ENCODE data around the gene CCDC137. TPM values are rescaled to one million over a fixed set of nuclear protein-coding genes. Genes with fewer than 3 reads are reported as not detected.

The CCDC137 gene
- total and polyA plus RNA-seq, 2 of the 13 experiments (the other 11 are each of a cell fraction or from before 2014, with no cell fraction given), result 14.6 to 39.1 TPM

DNA sequence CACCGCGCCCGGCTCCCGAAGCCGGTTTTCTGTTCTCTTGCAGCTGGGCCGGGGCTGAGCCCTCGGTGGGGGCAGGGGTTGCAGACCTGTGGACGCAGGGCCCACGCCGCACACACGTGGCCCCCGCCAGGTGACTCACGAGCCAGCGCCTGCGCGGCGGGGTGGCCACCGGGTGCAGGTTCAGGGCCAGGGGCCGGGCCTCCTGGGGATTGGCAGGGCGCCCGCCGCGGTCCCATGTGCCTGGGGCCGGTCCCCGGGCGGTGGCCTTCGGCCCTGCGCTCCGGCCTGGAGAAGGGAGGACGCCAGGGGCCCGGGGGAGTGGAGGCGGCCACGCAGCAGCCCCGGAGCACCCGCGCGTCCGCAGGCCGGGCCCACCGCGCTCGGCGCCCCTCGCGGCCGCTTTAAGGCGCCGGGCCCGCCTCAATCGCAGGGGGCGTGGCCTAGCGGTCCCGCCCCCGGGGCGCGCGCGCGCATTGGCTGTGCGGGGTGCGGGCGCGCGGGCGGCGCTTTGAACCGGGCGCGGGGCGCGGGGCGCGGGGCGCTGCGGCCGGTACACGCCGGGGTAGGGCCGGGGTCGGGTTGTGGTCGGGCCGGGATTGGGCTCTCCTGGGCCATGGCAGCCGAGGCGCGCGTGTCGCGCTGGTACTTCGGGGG is 45.4 kb downstream of the CCDC137 start, which contains the start of gene SLC25A10 (continued):
- TF ChIP-seq ZNF496 (CRISPR knock-in tag; IDR thresholded peaks at IDR 0.05; ENCODE audit: insufficient replicate concordance) (peak; percentile 54), ZNF101 (CRISPR knock-in tag; IDR thresholded peaks at IDR 0.05; ENCODE audit: borderline replicate concordance, low read depth) (peak; percentile 88; the same call in 1 of the 2 replicates), ZNF816 (CRISPR knock-in tag; IDR thresholded peaks at IDR 0.05; ENCODE audit: borderline replicate concordance) (peak; percentile 97), TBP (CRISPR knock-in tag; IDR thresholded peaks at IDR 0.05) (0 out of 2 replicates have a peak, but pooled peaks have one; percentile 34), GFI1 (CRISPR knock-in tag; IDR thresholded peaks at IDR 0.05; ENCODE audit: borderline replicate concordance) (peak; percentile 69; the same call in 1 of the 2 replicates), PAF1 (CRISPR knock-in tag; IDR thresholded peaks at IDR 0.05) (no peak), PPARG (CRISPR knock-in tag; conservative IDR thresholded peaks at IDR 0.05) (peak; percentile 93), RNF2 (conservative IDR thresholded peaks at IDR 0.05; ENCODE audit: low read depth) (peak; percentile 98), AGO2 (optimal IDR thresholded peaks at IDR 0.05; ENCODE audit: low read depth, low read length) (no peak), NAIF1 (CRISPR knock-in tag; IDR thresholded peaks at IDR 0.05; ENCODE audit: borderline replicate concordance) (peak; percentile 75; the same call in 1 of the 2 replicates)
- TF ChIP-seq, protein P1, sequence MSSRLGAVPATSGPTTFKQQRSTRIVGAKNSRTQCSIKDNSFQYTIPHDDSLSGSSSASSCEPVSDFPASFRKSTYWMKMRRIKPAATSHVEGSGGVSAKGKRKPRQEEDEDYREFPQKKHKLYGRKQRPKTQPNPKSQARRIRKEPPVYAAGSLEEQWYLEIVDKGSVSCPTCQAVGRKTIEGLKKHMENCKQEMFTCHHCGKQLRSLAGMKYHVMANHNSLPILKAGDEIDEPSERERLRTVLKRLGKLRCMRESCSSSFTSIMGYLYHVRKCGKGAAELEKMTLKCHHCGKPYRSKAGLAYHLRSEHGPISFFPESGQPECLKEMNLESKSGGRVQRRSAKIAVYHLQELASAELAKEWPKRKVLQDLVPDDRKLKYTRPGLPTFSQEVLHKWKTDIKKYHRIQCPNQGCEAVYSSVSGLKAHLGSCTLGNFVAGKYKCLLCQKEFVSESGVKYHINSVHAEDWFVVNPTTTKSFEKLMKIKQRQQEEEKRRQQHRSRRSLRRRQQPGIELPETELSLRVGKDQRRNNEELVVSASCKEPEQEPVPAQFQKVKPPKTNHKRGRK (CRISPR knock-in tag; IDR thresholded peaks at IDR 0.05), result peak; percentile 85; the same call in 1 of the 2 replicates
- TF ChIP-seq, protein P2, sequence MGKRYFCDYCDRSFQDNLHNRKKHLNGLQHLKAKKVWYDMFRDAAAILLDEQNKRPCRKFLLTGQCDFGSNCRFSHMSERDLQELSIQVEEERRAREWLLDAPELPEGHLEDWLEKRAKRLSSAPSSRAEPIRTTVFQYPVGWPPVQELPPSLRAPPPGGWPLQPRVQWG (CRISPR knock-in tag; IDR thresholded peaks at IDR 0.05; ENCODE audit: borderline replicate concordance, low read depth), result peak; percentile 96; the same call in 1 of the 2 replicates
- TF ChIP-seq, protein P3, sequence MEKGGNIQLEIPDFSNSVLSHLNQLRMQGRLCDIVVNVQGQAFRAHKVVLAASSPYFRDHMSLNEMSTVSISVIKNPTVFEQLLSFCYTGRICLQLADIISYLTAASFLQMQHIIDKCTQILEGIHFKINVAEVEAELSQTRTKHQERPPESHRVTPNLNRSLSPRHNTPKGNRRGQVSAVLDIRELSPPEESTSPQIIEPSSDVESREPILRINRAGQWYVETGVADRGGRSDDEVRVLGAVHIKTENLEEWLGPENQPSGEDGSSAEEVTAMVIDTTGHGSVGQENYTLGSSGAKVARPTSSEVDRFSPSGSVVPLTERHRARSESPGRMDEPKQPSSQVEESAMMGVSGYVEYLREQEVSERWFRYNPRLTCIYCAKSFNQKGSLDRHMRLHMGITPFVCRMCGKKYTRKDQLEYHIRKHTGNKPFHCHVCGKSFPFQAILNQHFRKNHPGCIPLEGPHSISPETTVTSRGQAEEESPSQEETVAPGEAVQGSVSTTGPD (CRISPR knock-in tag; IDR thresholded peaks at IDR 0.05), result 0 out of 2 replicates have a peak, but pooled peaks have one; percentile 44
- TF ChIP-seq, protein P4, sequence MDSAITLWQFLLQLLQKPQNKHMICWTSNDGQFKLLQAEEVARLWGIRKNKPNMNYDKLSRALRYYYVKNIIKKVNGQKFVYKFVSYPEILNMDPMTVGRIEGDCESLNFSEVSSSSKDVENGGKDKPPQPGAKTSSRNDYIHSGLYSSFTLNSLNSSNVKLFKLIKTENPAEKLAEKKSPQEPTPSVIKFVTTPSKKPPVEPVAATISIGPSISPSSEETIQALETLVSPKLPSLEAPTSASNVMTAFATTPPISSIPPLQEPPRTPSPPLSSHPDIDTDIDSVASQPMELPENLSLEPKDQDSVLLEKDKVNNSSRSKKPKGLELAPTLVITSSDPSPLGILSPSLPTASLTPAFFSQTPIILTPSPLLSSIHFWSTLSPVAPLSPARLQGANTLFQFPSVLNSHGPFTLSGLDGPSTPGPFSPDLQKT (CRISPR knock-in tag; IDR thresholded peaks at IDR 0.05; ENCODE audit: borderline replicate concordance), result peak; percentile 89; the same call in 1 of the 2 replicates
- TF ChIP-seq, protein P5, sequence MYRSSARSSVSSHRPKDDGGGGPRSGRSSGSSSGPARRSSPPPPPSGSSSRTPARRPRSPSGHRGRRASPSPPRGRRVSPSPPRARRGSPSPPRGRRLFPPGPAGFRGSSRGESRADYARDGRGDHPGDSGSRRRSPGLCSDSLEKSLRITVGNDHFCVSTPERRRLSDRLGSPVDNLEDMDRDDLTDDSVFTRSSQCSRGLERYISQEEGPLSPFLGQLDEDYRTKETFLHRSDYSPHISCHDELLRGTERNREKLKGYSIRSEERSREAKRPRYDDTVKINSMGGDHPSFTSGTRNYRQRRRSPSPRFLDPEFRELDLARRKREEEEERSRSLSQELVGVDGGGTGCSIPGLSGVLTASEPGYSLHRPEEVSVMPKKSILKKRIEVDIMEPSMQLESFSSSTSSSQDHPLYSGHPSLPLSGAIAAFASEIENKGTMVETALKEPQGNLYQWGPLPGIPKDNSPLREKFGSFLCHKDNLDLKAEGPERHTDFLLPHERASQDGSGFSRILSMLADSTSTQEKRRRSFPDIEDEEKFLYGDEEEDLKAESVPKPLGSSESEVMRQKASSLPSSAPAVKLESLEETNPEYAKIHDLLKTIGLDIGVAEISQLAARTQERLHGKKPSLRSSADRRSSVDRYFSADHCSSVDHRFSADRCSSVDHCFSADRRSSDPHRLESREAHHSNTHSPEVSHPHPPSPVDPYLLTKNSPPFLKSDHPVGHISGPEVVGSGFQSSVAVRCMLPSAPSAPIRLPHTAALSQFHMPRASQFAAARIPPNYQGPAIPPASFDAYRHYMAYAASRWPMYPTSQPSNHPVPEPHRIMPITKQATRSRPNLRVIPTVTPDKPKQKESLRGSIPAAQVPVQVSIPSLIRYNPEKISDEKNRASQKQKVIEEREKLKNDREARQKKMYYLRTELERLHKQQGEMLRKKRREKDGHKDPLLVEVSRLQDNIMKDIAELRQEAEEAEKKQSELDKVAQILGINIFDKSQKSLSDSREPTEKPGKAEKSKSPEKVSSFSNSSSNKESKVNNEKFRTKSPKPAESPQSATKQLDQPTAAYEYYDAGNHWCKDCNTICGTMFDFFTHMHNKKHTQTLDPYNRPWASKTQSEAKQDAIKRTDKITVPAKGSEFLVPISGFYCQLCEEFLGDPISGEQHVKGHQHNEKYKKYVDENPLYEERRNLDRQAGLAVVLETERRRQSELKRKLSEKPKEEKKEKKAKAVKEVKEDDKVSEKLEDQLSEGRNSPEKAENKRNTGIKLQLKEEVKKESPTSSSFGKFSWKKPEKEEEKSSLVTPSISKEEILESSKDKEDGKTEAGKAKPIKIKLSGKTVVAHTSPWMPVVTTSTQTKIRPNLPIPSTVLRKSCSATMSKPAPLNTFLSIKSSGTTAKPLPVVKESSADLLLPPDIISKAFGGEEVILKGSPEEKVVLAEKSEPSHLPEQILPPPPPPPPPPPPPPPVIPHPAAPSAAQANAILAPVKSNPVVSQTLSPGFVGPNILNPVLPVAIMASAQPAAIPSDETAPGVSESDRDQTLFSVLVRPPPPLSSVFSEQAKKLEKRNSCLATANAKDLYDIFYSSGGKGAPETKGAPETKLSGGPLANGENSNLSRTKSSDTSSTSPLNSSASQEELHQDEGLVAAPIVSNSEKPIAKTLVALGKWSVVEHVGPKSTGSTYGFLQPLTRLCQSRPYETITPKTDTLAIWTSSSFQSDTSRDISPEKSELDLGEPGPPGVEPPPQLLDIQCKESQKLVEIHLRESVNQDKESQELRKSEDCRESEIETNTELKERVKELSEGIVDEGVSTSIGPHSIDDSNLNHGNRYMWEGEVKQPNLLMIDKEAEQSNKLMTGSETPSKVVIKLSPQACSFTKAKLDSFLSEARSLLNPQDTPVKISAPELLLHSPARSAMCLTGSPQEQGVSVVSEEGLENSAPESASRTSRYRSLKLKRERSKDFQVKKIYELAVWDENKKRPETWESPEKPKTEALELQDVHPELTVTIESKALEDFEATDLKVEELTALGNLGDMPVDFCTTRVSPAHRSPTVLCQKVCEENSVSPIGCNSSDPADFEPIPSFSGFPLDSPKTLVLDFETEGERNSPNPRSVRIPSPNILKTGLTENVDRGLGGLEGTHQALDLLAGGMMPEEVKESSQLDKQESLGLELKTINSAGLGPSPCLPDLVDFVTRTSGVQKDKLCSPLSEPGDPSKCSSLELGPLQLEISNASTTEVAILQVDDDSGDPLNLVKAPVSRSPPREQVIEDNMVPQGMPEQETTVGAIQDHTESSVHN (CRISPR knock-in tag; IDR thresholded peaks at IDR 0.05), result peak; percentile 87; the same call in 1 of the 2 replicates
